Calu3 (cell line): ENCODE measurements around the gene FUCA2. TPM values are rescaled to one million over a fixed set of nuclear protein-coding genes. Genes with fewer than 3 reads are reported as not detected.
"Not testable (repeated sequence)": the region's sequence is repeated elsewhere in the genome, so short reads cannot be mapped to it uniquely, and the experiment has no call there.

Source experiments
- BruUV-seq: library from RNA; stranded (reverse); fragments of 400-500 nt; replicated peaks from 2 replicates; lab custom pipeline; 2021; lab: Mats Ljungman, UMichigan
- CTCF ChIA-PET: fragments of 300-600 bp; sonication (Branson Sonifier 250); formaldehyde crosslinking; loops from one replicate; lab custom pipeline; 2022; ENCODE audit warnings: antibody characterized with exemption; lab: Charles Lee
- DNase-seq: peaks from one replicate; pipeline ENCODE4 v3.0.0; 2022
- H3K27ac Mint-ChIP-seq: one replicate; pipeline ENCODE4 v1.8.0; 2022; ENCODE audit warnings: mixed read lengths; ENCODE audit not compliant: unreplicated experiment
- H3K27me3 Mint-ChIP-seq: one replicate; pipeline ENCODE4 v1.8.0; 2022; ENCODE audit warnings: mixed read lengths; ENCODE audit not compliant: unreplicated experiment
- H3K36me3 Mint-ChIP-seq: one replicate; pipeline ENCODE4 v1.8.0; 2022; ENCODE audit warnings: mild to moderate bottlenecking, moderate library complexity, mixed read lengths; ENCODE audit not compliant: insufficient read depth, unreplicated experiment
- H3K4me1 Mint-ChIP-seq: one replicate; pipeline ENCODE4 v1.8.0; 2022; ENCODE audit warnings: mild to moderate bottlenecking, low read depth, mixed read lengths; ENCODE audit not compliant: unreplicated experiment
- H3K4me3 Mint-ChIP-seq: one replicate; pipeline ENCODE4 v1.8.0; 2022; ENCODE audit warnings: mild to moderate bottlenecking, low read depth, moderate library complexity, mixed read lengths; ENCODE audit not compliant: unreplicated experiment
- H3K9me3 Mint-ChIP-seq: one replicate; pipeline ENCODE4 v1.8.0; 2022; ENCODE audit warnings: low read depth, mixed read lengths; ENCODE audit not compliant: unreplicated experiment
- intact Hi-C: fragments of 100-400 bp; cut with micrococcal nuclease; formaldehyde crosslinking; loops from one replicate; pipeline ENCODE4 v1.10.0; 2022; ENCODE audit not compliant: unreplicated experiment
- total RNA-seq: library from RNA; stranded (reverse); gene quantifications from 2 replicates; pipeline ENCODE4 v1.2.3, GENCODE V29; 2022
- TF ChIP-seq, protein P1 (sequence below): fragments of 200-600 bp; IDR thresholded peaks from one replicate; pipeline ENCODE4 v1.8.0; 2022; ENCODE audit warnings: antibody characterized with exemption; ENCODE audit not compliant: unreplicated experiment

The FUCA2 gene
- total RNA-seq, 1 experiment from 2014 or later: 45.5 TPM

DNA sequence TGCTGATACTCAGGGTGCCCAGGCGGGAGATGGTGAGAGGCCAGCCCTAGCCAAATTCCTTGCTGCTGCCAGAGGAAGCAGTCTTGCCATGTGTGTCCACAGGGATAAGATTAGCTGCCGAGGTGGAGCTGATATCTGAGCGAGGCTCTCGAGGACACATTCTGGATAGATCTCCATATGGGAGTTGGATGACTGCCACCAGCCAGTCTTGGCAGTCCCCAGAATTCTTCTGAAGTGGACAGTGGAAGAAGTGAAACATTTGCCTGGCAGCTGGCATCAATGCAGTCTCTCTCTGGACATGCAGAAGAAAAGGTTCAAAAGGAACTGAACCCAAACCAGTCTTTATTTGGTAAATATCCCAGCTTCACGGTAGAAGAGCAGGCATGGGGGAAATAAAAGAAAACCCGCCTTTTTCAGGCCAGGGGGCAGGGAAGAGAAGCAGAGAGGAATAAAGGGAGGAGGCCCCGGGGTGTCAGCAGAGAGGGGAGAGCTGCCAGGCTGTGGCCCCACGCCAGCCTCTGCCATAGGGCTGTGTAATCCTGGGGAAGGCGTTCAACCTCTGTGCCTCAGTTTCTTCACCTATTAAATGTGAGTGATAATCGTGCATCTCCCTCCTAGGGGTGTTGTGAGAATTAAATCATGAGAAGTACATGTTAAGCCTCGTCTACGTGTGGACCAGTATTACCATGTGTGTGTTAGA, 3.7 kb upstream of the FUCA2 start:
- peaks cover 4% of the 10 kb centered on the region for H3K9me3 Mint-ChIP-seq
- TF ChIP-seq, protein P1, sequence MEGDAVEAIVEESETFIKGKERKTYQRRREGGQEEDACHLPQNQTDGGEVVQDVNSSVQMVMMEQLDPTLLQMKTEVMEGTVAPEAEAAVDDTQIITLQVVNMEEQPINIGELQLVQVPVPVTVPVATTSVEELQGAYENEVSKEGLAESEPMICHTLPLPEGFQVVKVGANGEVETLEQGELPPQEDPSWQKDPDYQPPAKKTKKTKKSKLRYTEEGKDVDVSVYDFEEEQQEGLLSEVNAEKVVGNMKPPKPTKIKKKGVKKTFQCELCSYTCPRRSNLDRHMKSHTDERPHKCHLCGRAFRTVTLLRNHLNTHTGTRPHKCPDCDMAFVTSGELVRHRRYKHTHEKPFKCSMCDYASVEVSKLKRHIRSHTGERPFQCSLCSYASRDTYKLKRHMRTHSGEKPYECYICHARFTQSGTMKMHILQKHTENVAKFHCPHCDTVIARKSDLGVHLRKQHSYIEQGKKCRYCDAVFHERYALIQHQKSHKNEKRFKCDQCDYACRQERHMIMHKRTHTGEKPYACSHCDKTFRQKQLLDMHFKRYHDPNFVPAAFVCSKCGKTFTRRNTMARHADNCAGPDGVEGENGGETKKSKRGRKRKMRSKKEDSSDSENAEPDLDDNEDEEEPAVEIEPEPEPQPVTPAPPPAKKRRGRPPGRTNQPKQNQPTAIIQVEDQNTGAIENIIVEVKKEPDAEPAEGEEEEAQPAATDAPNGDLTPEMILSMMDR: no peak

DNA sequence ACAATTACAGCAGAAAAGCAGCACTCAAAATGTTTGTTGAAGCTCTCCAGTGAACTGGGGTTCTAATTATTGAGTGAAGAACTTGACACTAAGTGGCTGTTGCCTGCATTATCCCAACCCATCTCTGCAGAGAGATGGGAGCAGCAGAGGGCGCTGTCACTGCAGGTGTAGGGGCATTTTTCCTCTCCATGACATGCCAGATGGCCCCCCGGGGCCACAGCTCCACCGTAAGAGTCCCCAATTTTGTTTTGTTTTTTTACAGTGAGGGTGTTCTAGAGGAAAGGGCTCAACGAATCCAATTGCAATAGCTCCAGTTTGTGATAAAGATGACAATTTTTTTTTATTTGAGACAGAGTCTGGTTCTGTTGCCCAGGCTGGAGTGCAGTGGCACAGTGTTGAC, 1.9 kb upstream of the FUCA2 start:
- CTCF ChIA-PET: no interaction called here
- TF ChIP-seq, protein P1: no peak
- Mint-ChIP-seq H3K36me3 (peaks cover 20% of the 10 kb centered on the region), H3K27me3 (peaks cover 21% of the 10 kb centered on the region), H3K4me1 (peaks cover 23% of the 10 kb centered on the region), H3K9me3 (no peaks in the 10 kb centered on the region), H3K27ac (no peak overlapping the region), H3K4me3 (no peak overlapping the region)
- intact Hi-C loops: loop anchor here (5.0 kb wide), 1 partner anchor 574 kb away; no protein-coding TSS in a partner anchor
- DNase-seq: peak; percentile 41
- no TSS peak for BruUV-seq

More for the DNA sequence above, 3.7 kb upstream of the FUCA2 start:
- Mint-ChIP-seq H3K4me1 (peaks cover 15% of the 10 kb centered on the region), H3K27ac (no peak overlapping the region), H3K27me3 (peaks cover 34% of the 10 kb centered on the region), H3K36me3 (peaks cover 14% of the 10 kb centered on the region), H3K4me3 (no peak overlapping the region)
- no TSS peak for BruUV-seq
- intact Hi-C loops: no loop called here
- CTCF ChIA-PET: no interaction called here
- no peak for DNase-seq

DNA sequence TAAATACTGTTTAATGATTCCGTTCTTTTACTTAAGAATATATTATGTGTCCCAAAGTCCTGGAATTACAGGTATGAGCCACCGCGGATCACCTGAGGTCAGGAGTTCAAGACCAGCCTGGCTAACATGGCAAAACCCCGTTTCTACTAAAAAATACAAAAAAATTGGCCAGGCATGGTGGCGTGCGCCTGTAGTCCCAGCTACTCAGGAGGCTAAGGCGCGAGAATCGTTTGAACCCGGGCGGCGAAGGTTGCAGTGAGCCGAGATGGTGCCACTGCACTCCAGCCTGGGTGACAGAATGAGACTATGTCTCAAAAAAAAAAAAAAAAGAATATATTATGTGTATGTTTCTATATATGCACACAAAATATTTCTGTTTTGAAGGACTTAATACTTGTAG, 1.2 kb downstream of the FUCA2 start:
- not testable (repeated sequence) for H3K9me3 Mint-ChIP-seq, H3K27ac Mint-ChIP-seq, H3K27me3 Mint-ChIP-seq, BruUV-seq, DNase-seq
- peaks cover 17% of the 10 kb centered on the region for H3K4me1 Mint-ChIP-seq
- H3K36me3 Mint-ChIP-seq: peaks cover 38% of the 10 kb centered on the region
- CTCF ChIA-PET: interaction anchor here (1.1 kb wide), 1 partner anchor 9 kb away, joined by 3 read pairs; no protein-coding TSS in a partner anchor
- peak overlapping the region; percentile 90 for H3K4me3 Mint-ChIP-seq
- intact Hi-C loops: loop anchor here (5.0 kb wide), 1 partner anchor 577 kb away; no protein-coding TSS in a partner anchor

DNA sequence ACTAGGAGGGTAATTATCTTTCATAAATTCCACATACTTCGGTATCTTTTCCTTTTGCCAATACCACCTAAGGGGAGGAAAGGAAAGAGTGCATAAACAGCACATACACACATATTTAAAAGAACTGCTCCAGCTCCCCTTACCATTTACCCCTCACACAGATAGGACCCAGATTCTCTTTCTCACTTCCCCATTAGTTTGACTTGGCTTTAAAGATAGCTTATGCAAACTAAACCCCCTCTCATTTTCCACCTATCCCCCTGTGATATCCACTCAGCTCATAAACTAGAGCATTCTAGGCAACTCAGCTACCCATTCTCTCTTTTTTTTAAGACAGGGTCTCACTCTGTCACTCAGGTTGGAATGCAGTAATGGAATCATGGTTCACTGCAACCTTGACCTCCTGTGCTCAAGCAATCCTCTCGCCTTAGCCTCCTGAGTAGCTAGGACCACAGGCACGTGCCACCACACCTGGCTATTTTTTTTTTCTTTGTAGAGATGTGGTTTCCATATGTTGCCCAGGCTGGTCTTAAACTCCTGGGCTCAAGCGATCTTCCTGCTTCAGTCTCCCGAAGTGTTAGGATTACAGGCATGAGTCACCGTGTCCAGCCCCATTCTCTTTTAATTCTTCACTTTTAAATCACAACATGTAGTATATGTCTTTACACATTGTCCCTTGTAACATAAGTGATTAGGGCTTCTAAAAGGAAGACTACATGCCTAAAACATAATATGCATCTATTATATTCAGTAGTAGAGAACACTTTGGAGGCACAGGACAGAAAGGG, 4.0 kb downstream of the FUCA2 start:
- no peaks in the 10 kb centered on the region for H3K27me3 Mint-ChIP-seq
- peaks cover 17% of the 10 kb centered on the region for H3K4me1 Mint-ChIP-seq
- peaks cover 38% of the 10 kb centered on the region for H3K36me3 Mint-ChIP-seq
- H3K9me3 Mint-ChIP-seq: no peaks in the 10 kb centered on the region
- TF ChIP-seq, protein P1: no peak
- no TSS peak for BruUV-seq
- DNase-seq: no peak
- intact Hi-C loops: no loop called here
- CTCF ChIA-PET: no interaction called here
- H3K27ac Mint-ChIP-seq: no peak overlapping the region
- no peak overlapping the region for H3K4me3 Mint-ChIP-seq
